ENCODE results near the gene MAPKBP1. TPM values are rescaled to one million over a fixed set of nuclear protein-coding genes. Genes with fewer than 3 reads are reported as not detected.

The MAPKBP1 gene
- total RNA-seq, 1 experiment from 2014 or later = 14.5 TPM

- Mint-ChIP-seq H3K4me1 (no peaks in the 10 kb centered on the region), H3K9me3 (no peaks in the 10 kb centered on the region), H3K27me3 (ENCODE audit: low read depth) (no peaks in the 10 kb centered on the region), H3K27ac (no peak overlapping the region), H3K4me3 (no peak overlapping the region), H3K36me3 (peaks cover 7% of the 10 kb centered on the region; the same call in 1 of the 2 replicates)
- DNase-seq (ENCODE audit: low spot score) (no peak), ATAC-seq (no peak)
- ChIA-PET POLR2A (no interaction called here), CTCF (no interaction called here)
- TF ChIP-seq RORB (CRISPR knock-in tag; IDR thresholded peaks at IDR 0.05) (no peak), PRRX2 (CRISPR knock-in tag; IDR thresholded peaks at IDR 0.05) (no peak), NFE2L1 (CRISPR knock-in tag; IDR thresholded peaks at IDR 0.05) (no peak), FOXP4 (CRISPR knock-in tag; IDR thresholded peaks at IDR 0.05) (no peak), ZNF671 (CRISPR knock-in tag; IDR thresholded peaks at IDR 0.05) (no peak), CDX4 (CRISPR knock-in tag; IDR thresholded peaks at IDR 0.05; ENCODE audit: borderline replicate concordance) (no peak), ZNF416 (CRISPR knock-in tag; IDR thresholded peaks at IDR 0.05) (no peak), ZNF263 (CRISPR knock-in tag; IDR thresholded peaks at IDR 0.05; ENCODE audit: low read depth) (no peak), AFF4 (CRISPR knock-in tag; IDR thresholded peaks at IDR 0.05; ENCODE audit: borderline replicate concordance) (no peak), ZNF423 (CRISPR knock-in tag; IDR thresholded peaks at IDR 0.05) (no peak), RELA (CRISPR knock-in tag; IDR thresholded peaks at IDR 0.05; ENCODE audit: borderline replicate concordance) (no peak)
- TF ChIP-seq, protein P1, sequence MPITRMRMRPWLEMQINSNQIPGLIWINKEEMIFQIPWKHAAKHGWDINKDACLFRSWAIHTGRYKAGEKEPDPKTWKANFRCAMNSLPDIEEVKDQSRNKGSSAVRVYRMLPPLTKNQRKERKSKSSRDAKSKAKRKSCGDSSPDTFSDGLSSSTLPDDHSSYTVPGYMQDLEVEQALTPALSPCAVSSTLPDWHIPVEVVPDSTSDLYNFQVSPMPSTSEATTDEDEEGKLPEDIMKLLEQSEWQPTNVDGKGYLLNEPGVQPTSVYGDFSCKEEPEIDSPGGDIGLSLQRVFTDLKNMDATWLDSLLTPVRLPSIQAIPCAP (CRISPR knock-in tag; IDR thresholded peaks at IDR 0.05) = no peak
These were observed 61.8 kb downstream of the MAPKBP1 start for GRCh38 chr15:41836073-41836472.

DNA sequence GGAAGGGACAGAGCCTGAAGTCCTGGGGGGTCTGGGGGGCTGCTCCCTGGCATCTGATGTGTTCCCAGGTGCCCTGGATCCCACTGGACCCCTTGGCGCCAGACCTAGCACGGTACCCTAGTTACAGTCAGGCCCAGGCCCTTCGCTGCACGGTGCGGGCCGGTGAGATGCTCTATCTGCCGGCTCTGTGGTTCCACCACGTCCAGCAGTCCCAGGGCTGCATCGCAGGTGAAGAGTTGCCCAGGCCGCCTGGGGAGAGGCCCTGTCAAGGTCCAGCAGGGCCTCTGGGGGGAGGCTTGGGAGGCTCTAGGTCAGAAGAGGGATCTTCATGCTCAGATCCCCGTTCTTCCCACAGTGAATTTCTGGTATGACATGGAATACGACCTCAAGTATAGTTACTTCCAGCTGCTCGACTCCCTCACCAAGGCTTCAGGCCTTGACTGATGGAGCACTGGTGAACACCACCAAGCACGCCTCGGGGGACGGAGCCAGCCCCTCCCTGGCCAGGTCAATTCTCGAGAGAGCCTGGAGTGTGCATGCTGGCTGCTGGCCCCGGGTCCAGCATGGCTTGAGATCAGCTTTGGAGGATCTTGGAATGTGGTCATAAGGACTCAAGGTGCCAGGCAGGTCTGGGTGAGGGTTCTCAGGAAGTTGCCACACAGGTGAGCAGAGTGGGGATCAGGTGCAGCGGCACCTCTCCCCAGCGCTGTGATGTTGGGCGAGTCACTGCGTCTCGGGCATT is 62.6 kb downstream of the MAPKBP1 start:
- peaks cover 5% of the 10 kb centered on the region; the same call in 1 of the 2 replicates for H3K36me3 Mint-ChIP-seq
- ATAC-seq (no peak), DNase-seq (ENCODE audit: low spot score) (no peak)
- ChIA-PET POLR2A (no interaction called here), CTCF (interaction anchor here (1.5 kb wide), 1 partner anchor 63 kb away, joined by 3 read pairs; the partner anchor contains the start of gene MAPKBP1)
- H3K27ac Mint-ChIP-seq = no peak overlapping the region; the same call in 1 of the 2 replicates
- H3K9me3 Mint-ChIP-seq = no peaks in the 10 kb centered on the region
- H3K27me3 Mint-ChIP-seq (ENCODE audit: low read depth) = no peaks in the 10 kb centered on the region
- TF ChIP-seq TEAD1 (CRISPR knock-in tag; IDR thresholded peaks at IDR 0.05) (no peak), TP53 (CRISPR knock-in tag; IDR thresholded peaks at IDR 0.05) (no peak), ZNF232 (CRISPR knock-in tag; IDR thresholded peaks at IDR 0.05) (no peak), ZNF423 (CRISPR knock-in tag; IDR thresholded peaks at IDR 0.05) (no peak), CDX4 (CRISPR knock-in tag; IDR thresholded peaks at IDR 0.05; ENCODE audit: borderline replicate concordance) (no peak), MYBL2 (CRISPR knock-in tag; IDR thresholded peaks at IDR 0.05) (no peak), RELA (CRISPR knock-in tag; IDR thresholded peaks at IDR 0.05; ENCODE audit: borderline replicate concordance) (no peak)
- TF ChIP-seq, protein P2, sequence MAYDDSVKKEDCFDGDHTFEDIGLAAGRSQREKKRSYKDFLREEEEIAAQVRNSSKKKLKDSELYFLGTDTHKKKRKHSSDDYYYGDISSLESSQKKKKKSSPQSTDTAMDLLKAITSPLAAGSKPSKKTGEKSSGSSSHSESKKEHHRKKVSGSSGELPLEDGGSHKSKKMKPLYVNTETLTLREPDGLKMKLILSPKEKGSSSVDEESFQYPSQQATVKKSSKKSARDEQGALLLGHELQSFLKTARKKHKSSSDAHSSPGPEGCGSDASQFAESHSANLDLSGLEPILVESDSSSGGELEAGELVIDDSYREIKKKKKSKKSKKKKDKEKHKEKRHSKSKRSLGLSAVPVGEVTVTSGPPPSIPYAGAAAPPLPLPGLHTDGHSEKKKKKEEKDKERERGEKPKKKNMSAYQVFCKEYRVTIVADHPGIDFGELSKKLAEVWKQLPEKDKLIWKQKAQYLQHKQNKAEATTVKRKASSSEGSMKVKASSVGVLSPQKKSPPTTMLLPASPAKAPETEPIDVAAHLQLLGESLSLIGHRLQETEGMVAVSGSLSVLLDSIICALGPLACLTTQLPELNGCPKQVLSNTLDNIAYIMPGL (CRISPR knock-in tag; IDR thresholded peaks at IDR 0.05) = no peak
- H3K4me3 Mint-ChIP-seq = no peak overlapping the region
- no peaks in the 10 kb centered on the region for H3K4me1 Mint-ChIP-seq

Measured in WTC11 (cell line).